CD8-positive, alpha-beta memory T cell (primary cell): Measurements from ENCODE around the gene TRIM8. TPM values are rescaled to one million over a fixed set of nuclear protein-coding genes. Genes with fewer than 3 reads are reported as not detected.

Source experiments
- CTCF ChIA-PET: fragments of 350-600 bp; sonication (Branson Sonifier 250); formaldehyde crosslinking; loops from one replicate; lab custom pipeline; 2021; ENCODE audit warnings: antibody characterized with exemption; lab: Charles Lee
- POLR2A ChIA-PET: fragments of 350-600 bp; sonication (Branson Sonifier 250); formaldehyde crosslinking; loops from one replicate; lab custom pipeline; 2021; ENCODE audit warnings: antibody characterized with exemption; lab: Charles Lee
- DNase-seq, 5 donors: peaks; one replicate each; pipeline versions ENCODE4 v3.0.0 to v3.0.0-alpha.2; 2020 to 2022; ENCODE audit warnings: mixed read lengths in 1 of 5
- H3K27ac ChIP-seq: one replicate; pipeline ENCODE4 v1.7.0; 2013; ENCODE audit warnings: low read depth, mild to moderate bottlenecking, low read length, moderate library complexity
- H3K27me3 ChIP-seq: 2 replicates; pipeline ENCODE4 v1.7.0; 2013; ENCODE audit warnings: low read length, mild to moderate bottlenecking; ENCODE audit not compliant: insufficient read depth, poor library complexity, severe bottlenecking
- H3K36me3 ChIP-seq: 2 replicates; pipeline ENCODE4 v1.7.0; 2013; ENCODE audit warnings: mild to moderate bottlenecking, low read length, moderate library complexity; ENCODE audit not compliant: insufficient read depth
- H3K4me1 ChIP-seq: 2 replicates; pipeline ENCODE4 v1.7.0; 2013; ENCODE audit warnings: mild to moderate bottlenecking, low read length, moderate library complexity; ENCODE audit not compliant: insufficient read depth
- H3K4me3 ChIP-seq: 2 replicates; pipeline ENCODE4 v1.7.0; 2013; ENCODE audit warnings: mild to moderate bottlenecking, low read length
- H3K9me3 ChIP-seq: 2 replicates; pipeline ENCODE4 v1.7.0; 2013; ENCODE audit warnings: mild to moderate bottlenecking, low read length
- H3K27ac Mint-ChIP-seq, 8 donors: one replicate each; pipeline ENCODE4 v1.8.0; 2020 to 2021; ENCODE audit warnings: mixed read lengths in 8 of 8, mild to moderate bottlenecking in 6 of 8, inconsistent platforms in 3 of 8, moderate library complexity in 3 of 8
- H3K27me3 Mint-ChIP-seq, 2 donors: one replicate each; pipeline ENCODE4 v1.8.0; 2020 to 2021; ENCODE audit warnings: mixed read lengths in 2 of 2, mild to moderate bottlenecking in 1 of 2, moderate library complexity in 1 of 2
- H3K36me3 Mint-ChIP-seq, 3 donors: one replicate each; pipeline ENCODE4 v1.8.0; 2020 to 2021; ENCODE audit warnings: mixed read lengths in 3 of 3, inconsistent platforms in 1 of 3, mild to moderate bottlenecking in 1 of 3
- H3K4me1 Mint-ChIP-seq, 3 donors: one replicate each; pipeline ENCODE4 v1.8.0; 2020 to 2021; ENCODE audit warnings: mixed read lengths in 3 of 3, inconsistent platforms in 1 of 3, mild to moderate bottlenecking in 1 of 3
- H3K4me3 Mint-ChIP-seq, 7 donors: one replicate each; pipeline ENCODE4 v1.8.0; 2020 to 2021; ENCODE audit warnings: mixed read lengths in 7 of 7, mild to moderate bottlenecking in 6 of 7, moderate library complexity in 4 of 7, inconsistent platforms in 2 of 7
- H3K9me3 Mint-ChIP-seq, 5 donors: one replicate each; pipeline ENCODE4 v1.8.0; 2020 to 2022; ENCODE audit warnings: mixed read lengths in 5 of 5, mild to moderate bottlenecking in 3 of 5, moderate library complexity in 2 of 5, inconsistent platforms in 1 of 5
- polyA plus RNA-seq: library from polyadenylated mRNA; unstranded; fragments of 300-500 nt; fragmentation: Illumina TruSeq; gene quantifications from one replicate; pipeline ENCODE4 v1.2.3, GENCODE V29; 2021
- total RNA-seq, 2 experiments: library from RNA; stranded (reverse); gene quantifications; one replicate each; pipeline ENCODE4 v1.2.3, GENCODE V29; 2021

Gene TRIM8
- total and polyA plus RNA-seq, 3 experiments from 2014 or later: 63.9 to 74.5 (median 72.0) TPM

DNA sequence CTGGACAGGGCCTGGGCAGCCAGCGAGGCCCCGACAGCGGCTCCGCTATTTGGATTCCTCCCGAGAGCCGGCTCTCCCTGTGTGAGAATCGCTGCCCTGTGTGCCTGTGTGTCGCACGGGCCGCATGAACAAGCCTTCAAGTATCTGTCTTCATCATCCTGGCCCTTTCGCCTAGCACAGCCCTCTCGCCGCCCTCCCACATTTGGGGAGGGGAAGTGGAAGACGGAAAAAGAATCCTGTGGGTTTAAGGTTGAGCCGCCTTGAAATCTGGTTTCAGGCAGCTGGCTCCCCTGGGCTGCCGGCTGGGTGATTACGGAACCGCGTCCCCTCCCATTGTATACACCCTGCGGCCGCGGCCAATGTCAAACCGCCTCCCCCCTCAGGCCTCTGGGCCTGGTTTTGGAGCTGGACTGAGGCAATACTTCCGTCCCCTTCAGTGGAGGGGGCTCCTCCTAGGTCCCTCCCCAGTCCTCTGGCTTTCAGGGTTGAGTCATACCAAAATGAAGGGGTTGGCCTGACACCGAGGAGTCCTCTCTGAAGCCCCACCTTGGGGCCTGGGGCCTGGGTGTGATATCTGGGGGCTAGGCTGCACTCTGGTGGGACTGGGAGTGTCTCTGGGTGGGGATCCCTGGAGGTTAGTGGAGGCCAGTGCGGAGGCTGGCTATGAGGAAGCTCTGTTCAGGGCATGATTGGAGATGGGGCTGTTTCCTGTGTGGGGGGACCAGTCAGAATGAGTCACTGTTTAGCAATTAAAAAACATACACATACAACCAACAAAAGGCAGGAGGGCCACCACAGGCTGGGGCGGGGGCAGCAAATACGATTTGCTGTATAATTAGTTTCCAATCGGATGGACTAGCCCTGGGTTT lies 1.7 kb downstream of the TRIM8 start:
- H3K9me3 Mint-ChIP-seq: no peaks in the 10 kb centered on the region
- peaks cover 0 to 28% (median 4%) of the 10 kb centered on the region in 3 donors for H3K36me3 Mint-ChIP-seq
- peak overlapping the region; percentile 91 to 100 (median 96) for H3K4me3 Mint-ChIP-seq
- ChIA-PET POLR2A (interaction anchor here (0.5 to 4.1 kb wide), 10 partner anchors 9 to 1249 kb away, joined by 3 to 62 read pairs (median 6); partner anchors contain the start of genes ARL3, SFXN2 and WBP1L), CTCF (interaction anchor here (0.7 to 3.7 kb wide), 11 partner anchors 15 to 476 kb away, joined by 3 to 43 read pairs (median 4); partner anchors contain the start of genes ARL3 and SFXN2)
- H3K27me3 ChIP-seq: no peaks in the 10 kb centered on the region
- no peaks in the 10 kb centered on the region for H3K36me3 ChIP-seq
- peak overlapping the region; percentile 94 for H3K4me3 ChIP-seq
- peak overlapping the region; percentile 86 for H3K27ac ChIP-seq
- H3K9me3 ChIP-seq: no peaks in the 10 kb centered on the region
- H3K27ac Mint-ChIP-seq: peak overlapping the region; percentile 87 to 99 (median 95)
- H3K4me1 ChIP-seq: peaks cover 46% of the 10 kb centered on the region
- peaks cover 50 to 57% (median 51%) of the 10 kb centered on the region in 3 donors for H3K4me1 Mint-ChIP-seq
- peak; percentile 60 to 89 (median 69) for DNase-seq
- peaks cover 0 to 2% of the 10 kb centered on the region in 2 donors for H3K27me3 Mint-ChIP-seq

GRCh38 chr10:102646610-102647442 lies 2.5 kb downstream of the TRIM8 start:
- Histone ChIP-seq H3K9me3 (no peaks in the 10 kb centered on the region), H3K27ac (peak overlapping the region; percentile 86), H3K4me3 (peak overlapping the region; percentile 94), H3K27me3 (no peaks in the 10 kb centered on the region), H3K36me3 (no peaks in the 10 kb centered on the region), H3K4me1 (peaks cover 55% of the 10 kb centered on the region)
- DNase-seq: peak in 3 of 5 donors; percentile 33 to 66 (median 60)
- Mint-ChIP-seq H3K4me1 (peaks cover 53 to 60% (median 54%) of the 10 kb centered on the region in 3 donors), H3K9me3 (no peaks in the 10 kb centered on the region), H3K4me3 (peak overlapping the region; percentile 91 to 100 (median 96)), H3K27me3 (peaks cover 0 to 2% of the 10 kb centered on the region in 2 donors), H3K36me3 (peaks cover 0 to 28% (median 4%) of the 10 kb centered on the region in 3 donors), H3K27ac (peak overlapping the region; percentile 87 to 99 (median 95))
- POLR2A ChIA-PET: interaction anchor here (0.5 to 4.1 kb wide), 9 partner anchors 9 to 1248 kb away, joined by 3 to 62 read pairs (median 4); partner anchors contain the start of genes ARL3, SFXN2 and WBP1L
- CTCF ChIA-PET: interaction anchor here (1.0 to 3.7 kb wide), 6 partner anchors 19 to 477 kb away, joined by 3 to 43 read pairs (median 14); partner anchors contain the start of genes ARL3 and SFXN2

GRCh38 chr10:102647443-102648268 lies 3.4 kb downstream of the TRIM8 start:
- peaks cover 0 to 33% (median 4%) of the 10 kb centered on the region in 3 donors for H3K36me3 Mint-ChIP-seq
- no peak for DNase-seq
- H3K4me3 ChIP-seq: peak overlapping the region; percentile 94
- H3K27me3 ChIP-seq: no peaks in the 10 kb centered on the region
- H3K9me3 ChIP-seq: no peaks in the 10 kb centered on the region
- peak overlapping the region; percentile 80 to 98 (median 94) for H3K27ac Mint-ChIP-seq
- no peaks in the 10 kb centered on the region for H3K36me3 ChIP-seq
- H3K4me3 Mint-ChIP-seq: peak overlapping the region; percentile 91 to 100 (median 96)
- peaks cover 0 to 2% of the 10 kb centered on the region in 2 donors for H3K27me3 Mint-ChIP-seq
- ChIA-PET POLR2A (interaction anchor here (3.8 to 4.1 kb wide), 2 partner anchors 12 to 26 kb away, joined by 36 to 51 read pairs; no protein-coding TSS in a partner anchor), CTCF (no interaction called here)
- no peak overlapping the region for H3K27ac ChIP-seq
- no peaks in the 10 kb centered on the region for H3K9me3 Mint-ChIP-seq
- peaks cover 59 to 66% (median 59%) of the 10 kb centered on the region in 3 donors for H3K4me1 Mint-ChIP-seq
- peaks cover 63% of the 10 kb centered on the region for H3K4me1 ChIP-seq

- no peaks in the 10 kb centered on the region for H3K27me3 ChIP-seq
- no peak for DNase-seq
- H3K4me1 Mint-ChIP-seq: peaks cover 65 to 73% (median 67%) of the 10 kb centered on the region in 3 donors
- peaks cover 70% of the 10 kb centered on the region for H3K4me1 ChIP-seq
- POLR2A ChIA-PET: interaction anchor here (2.5 kb wide), 1 partner anchor 13 kb away, joined by 7 read pairs; no protein-coding TSS in a partner anchor
- H3K27ac Mint-ChIP-seq: peak overlapping the region; percentile 80 to 98 (median 94)
- CTCF ChIA-PET: interaction anchor here (2.2 kb wide), 1 partner anchor 25 kb away, joined by 6 read pairs; no protein-coding TSS in a partner anchor
- peaks cover 1% of the 10 kb centered on the region for H3K36me3 ChIP-seq
- peak overlapping the region; percentile 94 for H3K4me3 ChIP-seq
- H3K9me3 ChIP-seq: no peaks in the 10 kb centered on the region
- no peak overlapping the region for H3K27ac ChIP-seq
- H3K36me3 Mint-ChIP-seq: peaks cover 0 to 35% (median 4%) of the 10 kb centered on the region in 3 donors
- no peaks in the 10 kb centered on the region for H3K27me3 Mint-ChIP-seq
- H3K9me3 Mint-ChIP-seq: no peaks in the 10 kb centered on the region
- peak overlapping the region; percentile 91 to 100 (median 96) for H3K4me3 Mint-ChIP-seq
Measured at GRCh38 chr10:102648269-102648888, 4.1 kb downstream of the TRIM8 start.

- peaks cover 5% of the 10 kb centered on the region for H3K36me3 ChIP-seq
Measured at GRCh38 chr10:102648889-102649796, 4.9 kb downstream of the TRIM8 start.

More at GRCh38 chr10:102648889-102649796, 4.9 kb downstream of the TRIM8 start:
- H3K27me3 Mint-ChIP-seq: no peaks in the 10 kb centered on the region
- H3K4me3 ChIP-seq: peak overlapping the region; percentile 27
- H3K36me3 Mint-ChIP-seq: peaks cover 0 to 43% (median 4%) of the 10 kb centered on the region in 3 donors
- POLR2A ChIA-PET: interaction anchor here (0.6 to 2.5 kb wide), 3 partner anchors 12 to 114 kb away, joined by 3 to 7 read pairs (median 6); no protein-coding TSS in a partner anchor
- peak overlapping the region; percentile 91 to 100 (median 96) for H3K4me3 Mint-ChIP-seq
- peak overlapping the region; percentile 87 to 98 (median 94) for H3K27ac Mint-ChIP-seq
- H3K9me3 ChIP-seq: no peaks in the 10 kb centered on the region
- no peak overlapping the region for H3K27ac ChIP-seq
- no peaks in the 10 kb centered on the region for H3K9me3 Mint-ChIP-seq
- H3K4me1 ChIP-seq: peaks cover 76% of the 10 kb centered on the region
- peaks cover 71 to 80% (median 73%) of the 10 kb centered on the region in 3 donors for H3K4me1 Mint-ChIP-seq
- H3K27me3 ChIP-seq: no peaks in the 10 kb centered on the region
- CTCF ChIA-PET: interaction anchor here (1.6 to 2.2 kb wide), 3 partner anchors 17 to 25 kb away, joined by 5 to 8 read pairs (median 6); no protein-coding TSS in a partner anchor
- peak in 3 of 5 donors; percentile 17 to 64 (median 51) for DNase-seq
